Cardiac septum (tissue), 1 donor: Measurements from ENCODE around the gene ZNF385B. TPM values are rescaled to one million over a fixed set of nuclear protein-coding genes. Genes with fewer than 3 reads are reported as not detected.

Experiments
- DNase-seq: peaks from one replicate; pipeline ENCODE4 v3.0.0-alpha.2; 2020; ENCODE audit warnings: low spot score
- intact Hi-C: fragments of 100-400 bp; cut with DNase I; formaldehyde crosslinking; loops from one replicate; pipeline ENCODE4 v1.14.0; 2022
- total RNA-seq: library from RNA; stranded (reverse); fragmentation: NEBNext Ultra II Directional; extraction: Animal tissue kit (Norgen Biotek cat#: 25700); gene quantifications from one replicate; pipeline ENCODE4 v1.2.1, GENCODE V29; 2021
- donor health status: DM: no; HTN: no; CAD: no.

Gene ZNF385B
- total RNA-seq, 1 donor from 2014 or later = 6.7 TPM

DNA sequence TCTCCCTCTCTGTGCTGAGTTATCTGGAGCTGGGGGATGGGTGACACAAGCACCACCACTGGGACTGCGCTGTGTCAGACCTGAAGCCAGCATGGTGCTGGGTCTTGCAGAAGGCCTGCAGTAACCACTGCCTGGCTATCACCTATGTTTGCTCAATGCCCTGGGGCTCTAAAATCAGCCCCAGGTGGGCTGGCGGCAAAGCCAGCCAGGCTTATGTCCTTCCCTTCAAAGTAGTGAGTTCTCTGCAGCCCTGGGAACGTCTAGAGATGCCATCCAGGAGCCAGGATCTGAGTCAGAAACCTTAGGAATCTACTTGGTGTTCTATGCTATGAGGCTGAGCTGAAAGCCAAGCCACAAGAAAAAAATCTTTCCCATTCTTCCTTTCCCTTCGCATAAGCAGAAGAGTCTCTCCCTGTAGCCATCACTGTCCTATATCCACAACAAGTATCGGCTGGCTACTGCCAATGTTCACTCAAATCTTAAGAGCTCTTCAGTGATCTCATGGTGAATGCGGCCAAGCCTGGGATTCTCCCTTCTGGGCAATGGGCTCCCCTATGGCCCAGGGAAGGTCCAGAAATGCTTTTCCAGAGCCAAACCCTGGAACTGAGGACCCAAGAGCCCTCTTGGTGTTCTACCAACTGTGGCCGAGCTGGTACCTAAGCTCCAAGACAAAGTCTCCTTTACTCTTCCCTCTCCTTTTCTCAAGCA, 248.7 kb downstream of the ZNF385B start:
- intact Hi-C loops = no loop called here
- no peak for DNase-seq

- DNase-seq = no peak
Measured at GRCh38 chr2:179612108-179612507, 249.3 kb downstream of the ZNF385B start.

GRCh38 chr2:179606141-179606540, 255.3 kb downstream of the ZNF385B start:
- intact Hi-C loops = no loop called here
- DNase-seq = no peak

More at GRCh38 chr2:179612108-179612507, 249.3 kb downstream of the ZNF385B start:
- intact Hi-C loops = no loop called here

- DNase-seq = no peak
- intact Hi-C loops = no loop called here
Measured at GRCh38 chr2:179605341-179605740, 256.1 kb downstream of the ZNF385B start.

GRCh38 chr2:179604598-179604997, 256.8 kb downstream of the ZNF385B start:
- DNase-seq = no peak
- intact Hi-C loops = no loop called here

DNA sequence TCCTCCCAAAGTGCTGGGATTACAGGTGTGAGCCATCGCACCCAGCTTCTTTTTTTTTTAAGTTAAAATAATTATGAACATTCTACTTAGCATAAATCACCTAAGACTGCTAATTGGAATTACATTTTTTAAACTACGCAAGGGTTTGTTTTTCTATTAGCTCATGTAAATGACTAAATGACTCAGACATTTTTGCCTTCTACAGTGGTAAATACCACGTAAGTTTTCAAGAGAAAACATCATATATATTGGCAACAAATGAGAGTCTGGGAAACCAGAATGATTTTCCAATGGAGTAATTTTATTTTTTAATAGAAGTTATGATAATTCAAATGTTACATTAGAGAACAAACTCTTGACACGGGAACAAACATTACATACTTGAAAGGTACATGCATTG, 259.0 kb downstream of the ZNF385B start:
- no peak for DNase-seq
- intact Hi-C loops = no loop called here

- no peak for DNase-seq
Measured at GRCh38 chr2:179596018-179596417, 265.4 kb downstream of the ZNF385B start.

DNA sequence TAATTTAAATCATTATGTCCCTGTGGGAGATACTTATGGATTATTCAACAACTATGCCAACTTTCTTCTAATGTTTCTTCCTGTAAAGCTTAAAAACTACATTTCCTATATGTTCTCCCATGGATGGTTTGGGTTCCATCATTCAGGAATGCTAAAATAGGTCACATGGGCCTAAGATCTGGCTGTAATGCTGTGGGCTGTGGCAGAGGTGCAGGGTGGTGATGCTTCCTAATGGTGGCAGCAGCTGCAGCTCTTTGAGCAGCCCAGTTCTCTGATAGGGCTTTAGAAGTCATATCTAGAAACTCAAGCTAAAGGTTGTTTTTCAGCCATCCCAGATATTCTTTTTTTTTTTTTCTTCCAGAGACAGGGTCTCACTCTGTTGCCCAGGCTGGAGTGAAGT, 266.1 kb downstream of the ZNF385B start:
- intact Hi-C loops = loop anchor here (5.0 to 10.0 kb wide), 3 partner anchors 82 to 170 kb away; no protein-coding TSS in a partner anchor
- no peak for DNase-seq

More at GRCh38 chr2:179596018-179596417, 265.4 kb downstream of the ZNF385B start:
- intact Hi-C loops = loop anchor here (5.0 to 10.0 kb wide), 3 partner anchors 81 to 171 kb away; no protein-coding TSS in a partner anchor

GRCh38 chr2:179594268-179595112, 266.9 kb downstream of the ZNF385B start:
- intact Hi-C loops = loop anchor here (5.0 to 10.0 kb wide), 3 partner anchors 83 to 170 kb away; no protein-coding TSS in a partner anchor
- no peak for DNase-seq

DNA sequence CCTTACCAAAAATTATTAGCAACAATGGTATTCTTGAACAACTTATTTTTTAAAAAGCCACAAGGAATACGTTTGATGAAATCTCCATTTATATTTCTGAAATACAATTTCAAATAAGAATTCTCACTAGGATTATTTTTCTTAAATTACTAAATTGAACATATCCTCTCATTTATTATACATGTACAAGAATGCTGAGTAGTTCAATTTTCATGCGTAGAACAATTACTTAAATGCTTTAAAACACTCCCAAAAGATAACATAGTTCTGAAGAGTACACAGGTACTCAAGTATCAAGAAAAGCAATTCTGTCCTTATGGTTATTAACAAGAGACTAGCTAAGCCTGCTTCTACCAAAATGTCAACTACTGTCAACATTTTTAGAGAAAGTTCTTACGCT, 268.1 kb downstream of the ZNF385B start:
- intact Hi-C loops = loop anchor here (10.0 kb wide), 1 partner anchor 169 kb away; no protein-coding TSS in a partner anchor
- no peak for DNase-seq

DNA sequence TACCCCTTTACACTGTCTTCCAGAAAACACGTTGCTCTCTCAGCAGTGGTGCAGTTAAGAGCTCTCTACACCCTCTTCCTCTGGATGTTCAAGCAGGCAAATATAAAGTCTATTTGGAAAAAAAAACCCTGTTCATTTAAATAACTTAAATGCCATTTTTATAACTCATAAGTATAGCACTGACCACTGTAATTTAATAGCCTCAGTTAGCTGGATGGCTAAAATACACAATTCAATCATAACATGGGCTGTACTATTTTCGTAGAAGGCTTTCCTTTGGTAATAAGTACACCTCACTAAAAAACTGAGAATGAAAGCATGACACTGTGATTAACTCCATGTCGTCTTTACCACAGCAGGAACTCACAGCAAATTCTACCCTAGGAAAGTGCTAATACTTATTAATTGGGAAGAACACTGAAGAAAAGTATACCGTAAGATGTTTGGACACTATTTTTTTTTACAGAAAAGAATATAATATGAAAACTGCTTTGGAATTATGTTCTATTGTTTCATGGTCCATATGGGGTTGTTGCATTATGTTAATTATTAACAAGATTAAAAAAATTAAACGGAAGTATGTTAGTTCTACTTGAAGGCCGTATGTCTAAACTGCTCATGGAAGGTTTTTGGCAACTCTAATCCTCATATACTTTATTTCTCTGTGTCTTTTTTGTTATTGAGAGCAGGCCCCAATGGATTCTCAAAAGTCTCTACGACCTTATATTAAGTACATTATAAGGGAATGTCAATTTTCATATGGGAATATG, 269.1 kb downstream of the ZNF385B start:
- DNase-seq = no peak
- intact Hi-C loops = loop anchor here (10.0 kb wide), 1 partner anchor 168 kb away; no protein-coding TSS in a partner anchor

- intact Hi-C loops = loop anchor here (10.0 kb wide), 1 partner anchor 167 kb away; no protein-coding TSS in a partner anchor
- DNase-seq = no peak
Measured at GRCh38 chr2:179591690-179592089, 269.7 kb downstream of the ZNF385B start.

DNA sequence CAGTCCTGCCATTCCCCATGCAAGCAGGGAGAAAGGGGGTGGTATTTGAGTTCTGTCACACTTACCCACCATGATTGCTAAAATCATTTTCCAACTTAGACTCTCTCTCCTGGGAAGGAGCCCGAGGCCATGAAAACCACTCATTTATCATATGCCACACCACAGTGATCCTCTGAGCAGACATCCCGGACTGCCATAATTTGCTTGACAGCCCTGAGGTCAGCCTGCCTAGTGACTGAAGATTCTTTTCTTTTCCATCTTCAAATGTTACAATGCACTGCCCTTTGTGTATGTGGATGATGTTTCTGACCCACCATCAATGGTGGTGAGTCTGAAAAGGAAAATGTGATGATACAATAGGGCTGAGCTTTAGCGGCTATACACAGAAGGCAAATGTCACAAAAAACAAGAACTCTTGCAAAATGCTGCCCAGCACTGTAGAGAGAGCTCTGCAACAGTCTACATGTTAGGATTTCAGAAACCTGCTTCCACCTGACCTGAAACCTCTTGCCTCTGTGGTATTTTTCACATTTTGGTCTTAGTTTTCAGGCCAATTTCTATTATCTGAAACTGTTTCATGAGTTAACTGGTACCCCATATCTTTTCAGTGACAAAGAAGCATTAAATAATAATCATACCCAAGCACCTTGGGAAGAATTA, 272.8 kb downstream of the ZNF385B start:
- no peak for DNase-seq
- intact Hi-C loops = no loop called here

GRCh38 chr2:179584760-179585159, 276.7 kb downstream of the ZNF385B start:
- intact Hi-C loops = no loop called here
- DNase-seq = no peak

DNA sequence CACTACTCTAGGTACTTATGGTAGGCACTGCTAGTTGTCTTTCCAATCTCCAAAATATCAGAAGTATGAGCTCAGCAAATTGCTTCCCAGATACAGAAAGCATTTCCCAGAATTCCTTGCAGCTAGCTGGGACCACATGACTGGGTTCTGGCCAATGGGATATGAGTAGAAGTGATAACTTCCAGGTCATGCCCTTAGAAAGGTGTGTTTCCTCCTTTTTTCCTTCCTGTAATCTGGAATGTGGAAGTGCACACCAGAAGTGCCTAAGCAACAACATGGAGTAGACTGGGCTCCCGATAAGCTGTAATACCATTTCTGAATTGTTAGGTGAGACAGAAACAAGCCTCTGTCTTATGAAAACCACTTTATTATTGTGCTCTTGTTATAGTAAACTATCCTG, 279.8 kb downstream of the ZNF385B start:
- DNase-seq = no peak
- intact Hi-C loops = no loop called here

- intact Hi-C loops = no loop called here
Measured at GRCh38 chr2:179580378-179581146, 280.9 kb downstream of the ZNF385B start.

DNA sequence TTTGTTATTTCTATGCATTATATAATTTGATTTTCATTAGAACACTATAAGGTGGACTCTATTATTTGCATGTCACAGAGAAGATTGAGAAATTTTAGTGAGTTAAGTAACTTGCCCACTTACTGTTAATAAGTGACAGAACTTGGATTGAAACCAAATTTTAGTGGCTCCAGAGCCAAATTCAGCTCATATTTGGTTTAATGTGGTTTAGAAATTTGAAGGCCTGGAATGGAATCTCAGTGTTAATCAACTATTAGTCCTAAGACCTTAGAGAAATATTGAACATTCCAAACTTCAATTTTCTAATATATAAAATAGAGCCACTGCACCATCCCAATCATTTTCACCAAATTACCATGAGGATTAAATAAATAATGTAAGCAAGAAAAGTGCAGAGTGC, 281.6 kb downstream of the ZNF385B start:
- intact Hi-C loops = no loop called here
- DNase-seq = no peak

More at GRCh38 chr2:179580378-179581146, 280.9 kb downstream of the ZNF385B start:
- no peak for DNase-seq

DNA sequence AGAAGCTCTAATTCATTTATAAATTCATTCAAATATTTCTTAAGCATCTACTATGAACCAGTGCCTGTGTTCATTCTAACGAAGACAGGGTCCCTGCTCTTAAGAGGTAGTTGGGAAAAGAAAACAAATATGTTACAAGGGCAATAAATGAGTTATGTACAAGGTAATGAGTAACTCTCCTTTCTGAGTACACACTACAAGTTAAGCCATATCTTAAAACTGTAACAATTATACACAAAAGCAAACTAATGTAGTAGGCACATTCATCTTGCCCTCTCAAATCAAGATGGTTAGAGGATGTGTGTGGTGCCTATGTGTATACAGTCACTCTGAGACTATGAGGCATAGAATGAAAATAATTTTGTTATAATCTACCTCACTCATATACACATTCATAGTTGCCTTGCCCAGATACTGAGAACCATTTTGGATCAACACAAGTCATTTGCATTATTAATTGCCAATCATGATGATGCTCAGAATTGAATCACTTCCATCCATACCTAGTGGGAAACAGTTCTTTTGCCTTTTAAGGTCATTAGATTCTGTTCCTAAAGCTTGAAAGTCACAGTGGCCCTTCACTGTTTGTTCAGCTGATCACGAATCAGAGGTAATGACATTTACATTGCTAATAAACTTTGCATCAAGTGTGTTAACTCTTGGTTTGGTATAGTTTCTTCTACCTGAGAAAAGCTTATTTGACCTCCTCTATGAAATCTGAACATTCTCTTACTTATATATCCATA, 283.1 kb downstream of the ZNF385B start:
- intact Hi-C loops = no loop called here
- no peak for DNase-seq
